SU-DHL-6 (cell line): ENCODE results near the gene ZNF804A.
"Not testable (repeated sequence)": the region's sequence is repeated elsewhere in the genome, so short reads cannot be mapped to it uniquely, and the experiment has no call there.

Experiments
- H2AFZ ChIP-seq: fragments of 200-600 bp; sonication (generic); 2 replicates; pipeline ENCODE4 v1.6.1; 2014; ENCODE audit warnings: low read depth, mild to moderate bottlenecking, moderate library complexity, mixed read lengths, antibody characterized with exemption, low read length; ENCODE audit not compliant: severe bottlenecking
- H3F3A ChIP-seq: fragments of 200-600 bp; shearing (Covaris generic); 2 replicates; pipeline ENCODE4 v1.6.0; 2016; ENCODE audit warnings: antibody characterized with exemption, mild to moderate bottlenecking; ENCODE audit not compliant: insufficient read depth
- H3K27ac ChIP-seq: fragments of 200-600 bp; sonication (generic); 2 replicates; pipeline ENCODE4 v1.5.1; 2016; ENCODE audit warnings: low read depth, mild to moderate bottlenecking, low read length, moderate library complexity, mixed read lengths
- H3K27me3 ChIP-seq: fragments of 200-600 bp; sonication (generic), shearing (Covaris generic); 2 replicates; pipeline ENCODE4 v1.6.0; 2014; ENCODE audit warnings: mild to moderate bottlenecking, low read length
- H3K36me3 ChIP-seq: fragments of 200-600 bp; sonication (generic); 2 replicates; pipeline ENCODE4 v1.6.1; 2014; ENCODE audit warnings: mild to moderate bottlenecking, low read length, mixed read lengths
- H3K4me2 ChIP-seq: fragments of 300-600, 200-600 bp; shearing (Covaris generic), sonication (generic); 2 replicates; pipeline ENCODE4 v1.6.0; 2014; ENCODE audit warnings: low read length, low read depth, mild to moderate bottlenecking; ENCODE audit not compliant: poor library complexity, severe bottlenecking
- H3K4me3 ChIP-seq: fragments of 200-600 bp; sonication (generic); 2 replicates; pipeline ENCODE4 v1.5.1; 2014; ENCODE audit warnings: antibody characterized with exemption, low read length, mild to moderate bottlenecking, mixed read lengths; ENCODE audit not compliant: insufficient read depth, poor library complexity, severe bottlenecking
- H3K79me2 ChIP-seq: fragments of 200-600 bp; sonication (generic); 2 replicates; pipeline ENCODE4 v1.6.1; 2014; ENCODE audit warnings: mild to moderate bottlenecking, low read length, moderate library complexity; ENCODE audit not compliant: insufficient read depth
- H3K9ac ChIP-seq: fragments of 200-600 bp; sonication (generic); 2 replicates; pipeline ENCODE4 v1.7.0; 2014; ENCODE audit warnings: mild to moderate bottlenecking, low read length
- H3K9me2 ChIP-seq: fragments of 200-600 bp; sonication (generic); replicated peaks from 2 replicates; pipeline ENCODE4 v1.6.1; 2014; ENCODE audit warnings: low read length; ENCODE audit not compliant: insufficient read depth
- H3K9me3 ChIP-seq: fragments of 200-600 bp; sonication (generic); 2 replicates; pipeline ENCODE4 v1.6.1; 2014; ENCODE audit warnings: low read length, mixed read lengths; ENCODE audit not compliant: insufficient read depth
- H4K20me1 ChIP-seq: fragments of 200-600 bp; sonication (generic); 2 replicates; pipeline ENCODE4 v1.6.1; 2014; ENCODE audit warnings: low read depth, mild to moderate bottlenecking, antibody characterized with exemption, low read length, moderate library complexity, mixed read lengths
- CTCF ChIP-seq: fragments of 200-600 bp; sonication (generic); IDR thresholded peaks from one replicate; pipeline ENCODE4 v1.5.1; 2017; ENCODE audit warnings: antibody characterized with exemption, mild to moderate bottlenecking, low read length, moderate library complexity; ENCODE audit not compliant: insufficient read depth, poor library complexity, severe bottlenecking
- EZH2phosphoT487 ChIP-seq: fragments of 200-600 bp; sonication (generic), shearing (Covaris generic); conservative IDR thresholded peaks from 2 replicates; pipeline ENCODE4 v1.6.1; 2018; ENCODE audit warnings: mild to moderate bottlenecking, antibody characterized with exemption, low read length, moderate library complexity, mixed read lengths

ZNF804A gene

GRCh38 chr2:184743096-184743495 is 144.8 kb downstream of the ZNF804A start:
- Histone ChIP-seq H3K9ac (no peak overlapping the region), H3F3A (peaks cover 20% of the 10 kb centered on the region), H3K4me3 (no peak overlapping the region), H3K9me2 (no peaks in the 10 kb centered on the region), H3K79me2 (peaks cover 94% of the 10 kb centered on the region), H3K27ac (no peak overlapping the region), H3K27me3 (no peaks in the 10 kb centered on the region), H4K20me1 (peaks cover 12% of the 10 kb centered on the region), H3K4me2 (no peak overlapping the region), H2AFZ (no peak overlapping the region), H3K36me3 (peaks cover 32% of the 10 kb centered on the region), H3K9me3 (no peaks in the 10 kb centered on the region; the same call in 1 of the 2 replicates)
- TF ChIP-seq CTCF (no peak), EZH2phosphoT487 (no peak)

- Histone ChIP-seq H3F3A (peaks cover 28% of the 10 kb centered on the region; the same call in 1 of the 2 replicates), H3K36me3 (peaks cover 11% of the 10 kb centered on the region), H3K4me3 (no peak overlapping the region), H3K27ac (no peak overlapping the region), H3K9ac (no peak overlapping the region), H3K27me3 (no peaks in the 10 kb centered on the region), H4K20me1 (peaks cover 12% of the 10 kb centered on the region; the same call in 1 of the 2 replicates), H3K9me3 (no peaks in the 10 kb centered on the region), H3K79me2 (peaks cover 90% of the 10 kb centered on the region), H2AFZ (no peak overlapping the region), H3K4me2 (no peak overlapping the region), H3K9me2 (no peaks in the 10 kb centered on the region)
- TF ChIP-seq CTCF = no peak
- no peak for TF ChIP-seq EZH2phosphoT487
Measured at GRCh38 chr2:184756161-184756560, 157.8 kb downstream of the ZNF804A start.

- Histone ChIP-seq H3K9ac (no peak overlapping the region), H3F3A (peaks cover 28% of the 10 kb centered on the region; the same call in 1 of the 2 replicates), H4K20me1 (peaks cover 12% of the 10 kb centered on the region; the same call in 1 of the 2 replicates), H3K4me2 (no peak overlapping the region), H3K36me3 (peaks cover 8% of the 10 kb centered on the region; the same call in 1 of the 2 replicates), H3K27me3 (no peaks in the 10 kb centered on the region), H2AFZ (no peak overlapping the region), H3K79me2 (peaks cover 90% of the 10 kb centered on the region), H3K4me3 (no peak overlapping the region), H3K9me2 (no peaks in the 10 kb centered on the region), H3K9me3 (no peaks in the 10 kb centered on the region), H3K27ac (no peak overlapping the region)
- TF ChIP-seq EZH2phosphoT487 (no peak), CTCF (no peak)
Measured at GRCh38 chr2:184756885-184757284, 158.6 kb downstream of the ZNF804A start.

- H2AFZ ChIP-seq, H3K27me3 ChIP-seq, H3K4me3 ChIP-seq, H3K9me3 ChIP-seq, H3K4me2 ChIP-seq, H3K27ac ChIP-seq, H3K9ac ChIP-seq, H3K36me3 ChIP-seq, H3K9me2 ChIP-seq: not testable (repeated sequence)
- Histone ChIP-seq H3K79me2 (peaks cover 90% of the 10 kb centered on the region), H4K20me1 (peaks cover 18% of the 10 kb centered on the region), H3F3A (peaks cover 35% of the 10 kb centered on the region; the same call in 1 of the 2 replicates)
Measured at GRCh38 chr2:184759557-184760255, 161.4 kb downstream of the ZNF804A start.
